Measurements from ENCODE around the gene NBPF4.
"Not testable (repeated sequence)": the region's sequence is repeated elsewhere in the genome, so short reads cannot be mapped to it uniquely, and the experiment has no call there.

NBPF4 gene

DNA sequence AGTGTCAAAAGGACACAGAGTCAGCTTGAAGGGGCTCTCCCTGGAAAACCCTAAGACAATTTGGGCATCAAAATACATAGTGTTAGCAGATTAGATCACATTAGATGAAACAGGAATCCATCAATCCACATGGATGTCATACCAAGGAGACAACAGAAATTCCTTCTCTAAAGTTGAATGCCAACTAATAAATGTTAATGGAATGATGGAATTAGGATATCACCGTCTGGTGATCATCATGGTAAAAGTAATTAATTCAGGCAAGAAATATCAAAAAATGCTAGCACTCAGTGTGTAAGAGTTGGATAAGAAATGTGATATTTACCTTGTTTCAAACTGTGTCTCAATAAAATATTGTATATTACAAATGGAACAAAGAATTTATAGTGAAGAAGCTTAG lies 32.9 kb downstream of the NBPF4 start:
- no peak for DNase-seq

DNA sequence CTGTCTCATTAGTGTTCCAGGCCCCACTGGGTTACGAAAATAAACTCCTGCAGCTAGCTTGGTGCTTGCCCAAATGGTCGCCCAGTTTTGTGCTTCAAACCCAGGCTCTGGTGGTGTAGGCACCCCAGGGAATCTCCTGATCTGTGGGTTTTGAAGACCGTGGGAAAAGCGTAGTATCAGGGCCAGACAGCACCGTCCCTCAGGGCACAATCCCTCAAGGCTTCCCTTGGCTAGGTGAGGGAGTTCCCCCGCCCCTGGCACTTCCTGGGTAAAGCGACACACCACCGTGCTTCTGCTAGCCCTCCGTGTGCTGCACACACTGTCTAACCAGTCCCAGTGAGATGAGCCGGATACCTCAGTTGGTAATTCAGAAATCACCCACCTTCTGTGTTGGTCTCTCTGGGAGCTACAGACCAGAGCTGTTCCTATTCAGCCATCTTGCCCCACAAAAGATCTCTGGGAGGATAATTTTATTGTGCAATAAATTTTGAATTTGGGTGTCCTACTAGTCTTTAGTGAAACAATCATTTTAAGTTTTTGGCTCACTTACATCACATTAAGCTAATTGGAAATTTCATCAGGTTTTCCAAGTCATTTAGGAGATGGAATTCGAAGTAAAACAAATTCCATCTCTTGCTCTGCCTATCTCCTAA lies 34.3 kb downstream of the NBPF4 start:
- peak; percentile 32 for DNase-seq

DNA sequence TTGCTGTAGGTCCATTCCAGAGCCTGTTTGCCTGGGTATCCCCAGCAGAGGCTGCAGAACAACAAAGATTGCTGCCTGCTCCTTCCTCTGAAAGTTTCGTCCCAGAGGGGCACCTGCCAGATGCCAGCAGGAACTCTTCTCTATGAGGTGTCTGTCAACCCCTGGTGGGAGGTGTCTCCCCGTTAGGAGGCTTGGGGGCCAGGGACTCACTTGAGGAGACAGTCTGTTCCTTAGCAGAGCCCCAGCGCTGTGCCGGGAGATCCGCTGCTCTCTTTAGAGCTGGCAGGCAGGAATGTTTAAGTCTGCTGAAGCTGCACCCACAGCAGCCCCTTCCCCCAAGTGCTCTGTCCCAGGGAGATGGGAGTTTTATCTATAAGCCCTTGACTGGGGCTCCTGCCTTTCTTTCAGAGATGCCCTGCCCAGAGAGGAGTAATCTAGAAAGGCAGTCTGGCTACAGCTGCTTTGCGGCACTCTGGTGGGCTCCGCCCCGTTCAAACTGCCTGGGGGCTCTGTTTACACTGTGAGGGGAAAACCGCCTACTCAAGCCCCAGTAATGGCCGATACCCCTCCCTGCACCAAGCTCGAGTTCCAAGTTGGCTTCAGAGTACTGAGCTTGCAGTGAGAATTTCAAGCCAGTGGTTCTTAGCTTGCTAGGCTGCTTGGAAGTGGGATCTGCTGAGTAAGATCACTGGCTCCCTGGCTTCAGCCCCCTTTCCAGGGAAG lies 35.0 kb downstream of the NBPF4 start:
- DNase-seq = peak; percentile 47

DNA sequence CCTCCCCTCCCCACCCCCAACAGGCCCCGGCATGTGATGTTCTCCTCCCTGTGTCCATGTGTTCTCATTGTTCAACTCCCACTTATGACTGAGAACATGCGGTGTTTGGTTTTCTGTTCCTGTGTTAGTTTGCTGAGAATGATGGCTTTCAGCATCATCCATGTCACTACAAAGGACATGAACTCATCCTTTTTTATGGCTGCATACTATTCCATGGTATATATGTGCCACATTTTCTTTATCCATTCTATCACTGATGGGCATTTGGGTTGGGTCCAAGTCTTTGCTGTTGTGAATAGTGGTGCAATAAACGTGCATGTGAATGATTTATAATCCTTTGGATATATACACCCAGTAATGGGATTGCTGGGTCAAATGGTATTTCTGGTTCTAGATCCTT lies 40.3 kb downstream of the NBPF4 start:
- DNase-seq = not testable (repeated sequence)

DNA sequence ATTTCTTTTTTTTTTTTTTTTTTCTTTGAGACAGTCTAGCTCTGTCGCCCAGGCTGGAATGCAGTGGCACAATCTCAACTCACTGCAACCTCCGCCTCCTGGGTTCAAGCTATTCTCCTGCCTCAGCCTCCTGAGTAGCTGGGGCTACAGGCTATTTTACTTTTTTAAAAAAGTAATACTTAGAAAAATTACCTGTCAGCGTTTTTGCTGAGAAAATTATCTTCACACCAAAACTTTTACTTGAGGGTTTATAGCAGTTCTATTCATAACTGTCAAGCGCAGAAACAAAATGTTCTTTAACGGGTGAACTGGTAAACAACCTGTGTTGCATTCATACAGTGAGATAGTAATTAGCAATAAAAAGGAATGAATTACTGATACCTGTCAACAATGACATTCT lies 42.2 kb downstream of the NBPF4 start:
- no peak for DNase-seq

DNA sequence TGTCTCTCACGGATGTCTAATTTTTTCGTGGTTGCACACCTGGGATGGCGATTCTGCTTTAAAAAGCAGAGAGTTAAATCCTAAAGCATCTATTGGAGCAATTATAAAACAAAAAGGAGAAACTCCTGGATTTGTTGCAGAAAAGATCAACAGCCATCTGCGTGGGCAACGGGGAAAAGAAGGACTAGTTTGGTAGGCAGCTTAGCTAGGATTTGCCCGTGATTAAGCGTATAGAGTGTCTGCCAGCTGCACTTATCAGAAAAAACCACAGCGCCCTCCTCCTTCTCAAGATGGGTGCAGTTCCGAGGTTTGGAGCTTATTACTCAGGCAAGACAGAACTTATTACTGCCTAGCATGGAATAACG lies 43.2 kb downstream of the NBPF4 start:
- DNase-seq = peak; percentile 72

DNA sequence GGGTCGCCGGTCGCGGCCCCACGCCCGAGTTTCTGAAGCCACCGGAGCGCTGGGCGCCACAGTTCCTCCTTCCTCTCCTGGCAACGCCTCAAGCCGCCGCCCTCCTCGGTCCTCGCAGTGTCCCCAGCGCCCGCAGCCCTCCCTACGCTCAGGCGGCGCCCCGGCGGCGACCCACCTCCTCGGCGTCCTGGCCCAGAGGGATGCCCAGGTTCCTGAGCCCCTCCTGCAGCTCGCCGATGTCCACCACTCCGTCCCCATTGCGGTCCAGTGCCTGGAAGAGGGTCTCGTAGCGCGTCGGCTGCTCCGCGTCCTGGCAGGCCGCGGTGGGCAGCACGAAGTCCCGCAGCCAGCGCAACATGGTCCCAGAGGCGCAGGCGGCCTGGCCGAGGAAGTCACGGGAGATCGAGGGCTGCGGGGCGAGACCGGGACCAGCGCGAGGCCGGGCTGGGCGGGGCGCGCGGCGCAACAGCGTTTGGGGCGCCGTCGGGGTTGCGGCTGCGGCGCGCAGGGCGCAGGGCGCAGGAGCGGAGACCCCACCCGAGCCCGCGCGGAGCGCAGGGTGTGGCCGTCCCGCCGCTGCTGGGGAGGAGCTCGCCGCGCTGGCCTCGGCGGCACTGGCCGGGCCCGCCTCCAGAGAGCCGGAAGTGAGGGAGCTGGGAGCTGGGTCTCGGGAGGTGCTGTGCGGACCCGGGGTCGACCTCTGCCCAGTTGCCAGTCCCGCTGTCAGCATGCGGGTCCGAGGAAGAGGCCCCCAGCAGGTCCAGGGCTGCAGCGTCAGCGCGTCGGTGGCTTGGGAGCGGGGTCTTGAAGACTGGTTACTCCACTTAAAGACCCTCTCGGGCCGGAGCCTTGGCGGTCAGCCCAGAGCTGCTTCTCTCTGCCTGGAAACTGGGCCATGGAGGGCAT lies 43.8 kb downstream of the NBPF4 start, which contains the start of gene SLC25A24:
TSS of gene SLC25A24 (minus strand) at position 563 of the 906 bp plus-strand sequence. CDS start at position 358, 205 bp downstream.
- peak; percentile 86 for DNase-seq

DNA sequence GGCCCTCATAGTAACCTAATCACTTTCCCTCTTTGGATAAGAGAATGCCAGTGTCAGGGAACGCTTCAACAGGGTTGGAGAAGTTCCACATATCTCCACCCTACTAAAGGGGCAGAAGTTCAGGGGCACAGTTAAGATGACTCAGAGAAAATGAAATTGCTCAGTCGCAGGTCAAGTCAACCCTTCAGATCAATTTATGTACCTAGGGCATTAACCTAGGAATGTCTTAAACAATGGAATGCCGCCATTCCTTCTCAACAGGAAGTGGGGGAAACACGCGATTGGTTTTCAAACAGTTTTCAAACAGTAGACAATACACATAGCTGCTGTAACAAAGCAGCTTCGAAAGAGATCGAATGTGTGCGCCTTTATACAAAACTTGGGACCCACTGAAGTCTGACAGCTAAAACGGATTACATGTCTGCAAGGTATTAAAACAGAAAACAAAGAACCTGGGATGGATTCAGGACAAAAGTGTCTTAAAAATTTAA lies 44.6 kb downstream of the NBPF4 start:
- DNase-seq = peak; percentile 33

DNA sequence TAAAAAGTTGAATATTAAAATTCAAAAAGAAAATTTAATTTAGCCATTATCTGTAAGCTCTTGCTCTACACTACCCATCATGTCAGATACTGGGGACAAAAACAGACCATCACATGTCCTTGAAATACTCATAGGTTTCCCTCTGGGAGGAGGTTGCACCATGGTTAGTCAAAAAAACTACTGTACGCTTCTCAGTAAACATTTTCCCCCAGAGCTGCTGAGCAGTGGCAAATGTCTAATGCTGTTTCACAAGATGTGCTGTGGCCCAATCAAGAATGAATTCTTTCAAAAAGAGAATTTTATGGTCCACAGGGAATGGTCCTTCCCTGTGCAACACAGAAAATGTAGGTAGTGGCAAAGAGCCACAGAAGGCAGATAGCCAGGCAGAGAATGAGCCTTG lies 49.8 kb downstream of the NBPF4 start:
- DNase-seq = no peak

DNA sequence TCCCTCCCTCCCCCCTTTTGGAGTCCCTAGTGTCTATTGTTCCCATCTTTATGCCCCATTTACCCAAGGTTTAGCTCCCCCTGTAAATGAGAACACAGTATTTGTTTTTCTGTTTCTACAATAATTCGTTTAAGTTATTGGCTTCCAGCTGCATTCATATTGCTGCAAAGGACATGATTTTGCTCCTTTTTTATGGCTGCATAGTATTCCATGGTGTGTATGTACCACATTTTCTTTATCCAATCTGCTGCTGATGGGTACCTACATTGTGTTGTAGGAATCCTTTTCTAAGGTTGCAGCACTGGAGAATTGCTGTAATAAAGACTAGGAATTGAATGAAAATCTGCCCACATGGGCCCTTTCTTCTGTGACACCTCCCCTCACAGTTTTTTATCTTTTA lies 50.5 kb downstream of the NBPF4 start:
- no peak for DNase-seq

DNA sequence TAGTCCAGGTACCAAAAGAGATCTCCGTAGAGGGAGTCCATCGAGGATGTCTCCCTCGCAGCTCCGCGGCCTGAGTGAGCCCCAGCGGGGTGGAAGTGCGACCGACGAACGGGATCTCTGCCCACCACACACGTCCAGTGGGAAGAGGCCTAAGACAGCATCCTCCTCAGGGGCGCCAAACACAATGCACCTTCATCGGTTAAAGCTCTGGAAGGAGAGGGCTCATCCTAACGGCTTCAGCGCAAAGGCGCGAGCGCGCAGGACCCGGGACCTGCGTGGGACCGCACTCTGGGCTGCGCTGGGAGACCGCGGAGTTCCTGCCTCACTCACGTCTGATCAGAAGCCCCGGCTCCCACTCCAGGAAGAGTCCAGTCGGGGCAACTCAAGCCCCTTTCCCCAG lies 51.3 kb downstream of the NBPF4 start:
- DNase-seq = no peak

DNA sequence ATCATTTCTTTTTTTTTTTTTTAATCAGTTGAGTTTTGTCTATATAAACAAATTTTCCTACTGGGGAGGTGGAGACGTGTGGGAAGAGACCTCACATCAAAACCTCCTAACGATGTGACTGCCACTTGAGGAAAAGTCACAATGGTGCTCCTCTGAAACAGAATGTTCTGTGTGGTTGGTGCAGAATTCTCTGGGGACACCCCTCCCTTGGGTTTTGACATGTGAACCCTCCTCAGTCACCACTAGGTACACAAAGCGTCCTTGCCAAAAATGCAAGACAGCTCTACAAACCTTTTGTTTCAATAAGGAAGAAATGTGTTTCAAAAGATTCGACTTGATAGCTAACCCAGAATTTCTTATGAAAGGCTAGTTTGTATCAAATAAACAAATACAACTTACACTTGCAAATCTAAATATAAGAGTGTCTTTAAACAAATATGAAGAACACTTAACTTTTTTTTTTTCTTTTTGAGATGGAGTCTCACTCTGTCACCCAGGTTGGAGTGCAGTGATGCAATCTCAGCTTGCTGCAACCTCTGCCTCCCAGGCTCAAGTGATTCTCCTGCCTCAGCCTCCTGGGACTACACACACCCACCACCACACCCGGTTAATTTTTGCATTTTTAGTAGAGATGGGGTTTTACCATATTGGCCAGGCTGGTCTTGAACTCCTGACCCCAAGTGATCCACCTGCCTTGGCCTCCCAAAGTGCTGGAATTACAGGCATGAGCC lies 53.0 kb downstream of the NBPF4 start:
- no peak for DNase-seq

DNA sequence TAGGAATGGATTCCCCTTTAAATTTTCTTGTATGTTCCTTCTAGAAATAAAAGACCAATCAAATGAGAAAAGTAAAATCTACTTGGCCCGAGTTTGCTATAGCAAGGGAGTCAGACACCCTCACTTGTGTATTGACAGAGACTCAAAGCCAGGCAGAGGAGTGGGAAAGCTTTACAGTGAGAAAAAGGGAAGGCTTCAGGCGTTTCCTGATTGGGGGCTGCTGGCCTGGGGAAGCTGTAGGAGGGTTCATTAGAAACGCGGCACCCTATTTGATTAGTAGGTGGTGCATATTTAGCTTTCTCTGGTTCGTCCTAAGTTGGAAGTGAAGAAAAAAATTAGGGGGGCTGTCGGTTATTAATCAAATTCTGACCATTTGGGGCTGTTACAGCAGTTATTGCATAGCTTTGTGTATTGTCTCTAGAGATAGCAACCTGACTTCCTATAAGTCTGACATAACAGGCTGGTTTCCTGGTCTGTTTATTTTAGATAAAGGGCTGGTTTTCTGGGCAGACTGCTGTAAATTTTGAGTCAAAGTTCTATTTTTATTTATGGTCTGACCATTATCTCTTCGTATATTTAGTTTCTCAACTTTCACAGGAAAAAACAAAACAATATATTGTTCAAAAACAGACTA lies 53.8 kb downstream of the NBPF4 start:
- no peak for DNase-seq

DNA sequence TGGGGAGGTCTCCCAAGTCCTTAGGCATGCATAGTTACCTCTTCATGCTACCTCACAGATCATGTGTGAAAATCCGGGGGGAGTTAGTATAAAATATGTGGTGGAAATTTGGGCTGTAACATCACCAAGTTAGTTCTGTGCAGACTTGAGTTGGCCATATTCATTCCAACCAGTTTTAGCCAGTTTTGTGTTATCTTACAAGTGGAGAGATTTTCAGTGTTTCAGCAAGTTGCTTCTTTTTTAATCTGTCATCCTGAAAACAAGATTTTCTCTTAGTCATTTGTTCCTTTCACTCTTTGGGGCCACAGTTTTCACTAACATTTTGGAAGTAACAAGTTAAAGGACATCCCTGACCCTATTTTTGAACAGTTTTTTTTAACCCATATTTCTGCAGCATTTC lies 55.1 kb downstream of the NBPF4 start:
- no peak for DNase-seq

DNA sequence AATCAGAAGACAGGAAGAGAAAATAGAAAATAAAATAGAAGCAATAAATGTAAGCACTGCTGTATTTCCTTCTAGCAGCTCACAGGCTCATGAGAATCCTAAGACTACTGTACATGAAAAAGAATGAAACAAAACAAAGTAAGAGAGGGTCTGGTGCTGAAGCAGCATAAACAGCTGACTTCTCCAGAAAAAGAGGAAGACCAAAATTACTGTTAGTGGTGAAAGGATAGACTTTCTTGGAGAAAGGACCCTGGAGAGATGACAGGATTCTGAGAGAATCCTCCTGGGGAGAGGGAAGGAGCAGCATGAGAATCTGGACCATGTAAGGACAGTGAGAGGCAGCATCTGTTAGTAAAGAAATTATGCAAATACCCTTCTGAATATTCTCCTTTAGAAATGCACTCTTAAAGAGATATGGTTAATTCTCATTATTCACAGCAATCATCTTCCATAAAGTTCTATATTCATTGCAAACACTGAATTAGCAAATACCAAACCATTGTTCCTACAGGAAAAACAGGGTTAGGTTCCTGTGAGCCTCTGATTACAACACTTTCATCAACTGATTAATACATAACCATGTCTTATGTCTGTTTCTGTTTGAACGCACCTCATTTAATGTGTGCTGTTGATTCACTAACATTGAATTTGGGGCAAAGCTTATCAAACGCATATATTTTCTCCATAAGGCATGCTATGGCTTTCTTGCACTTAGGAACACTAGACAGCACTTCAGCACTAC lies 60.7 kb downstream of the NBPF4 start:
- DNase-seq = no peak

DNA sequence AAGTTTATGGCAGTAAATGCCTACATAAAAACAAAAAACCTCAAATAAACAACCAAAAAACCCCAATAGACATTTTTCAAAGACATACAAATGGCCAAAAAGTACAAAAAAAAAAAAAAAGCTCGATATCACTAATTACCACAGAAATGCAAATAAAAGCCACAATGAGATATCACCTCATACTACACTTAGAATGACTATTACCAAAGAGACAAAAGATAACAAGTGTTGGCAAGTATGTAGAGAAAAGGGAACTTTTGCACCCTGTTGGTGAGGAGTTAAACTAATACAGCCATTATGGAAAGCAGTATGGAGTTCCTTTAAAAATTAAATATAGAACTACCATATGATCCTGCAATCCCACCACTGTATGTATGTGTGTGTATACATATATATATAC lies 64.9 kb downstream of the NBPF4 start:
- no peak for DNase-seq
